GM19099 (cell line): ENCODE data around the gene GSTT2.
"Not testable (repeated sequence)": the region's sequence is repeated elsewhere in the genome, so short reads cannot be mapped to it uniquely, and the experiment has no call there.

Experiments used
- POLR2A ChIP-seq: IDR thresholded peaks from 3 replicates; pipeline ENCODE4 v1.6.1; 2011; ENCODE audit warnings: low read depth; ENCODE audit not compliant: insufficient read length; ENCODE audit errors: extremely low read depth

Gene GSTT2

GRCh38 chr22:23979557-23980240, at the start of gene GSTT2:
Gene GSTT2, plus strand, starts transcription at chr22:23980134.
- not testable (repeated sequence) for TF ChIP-seq POLR2A

DNA sequence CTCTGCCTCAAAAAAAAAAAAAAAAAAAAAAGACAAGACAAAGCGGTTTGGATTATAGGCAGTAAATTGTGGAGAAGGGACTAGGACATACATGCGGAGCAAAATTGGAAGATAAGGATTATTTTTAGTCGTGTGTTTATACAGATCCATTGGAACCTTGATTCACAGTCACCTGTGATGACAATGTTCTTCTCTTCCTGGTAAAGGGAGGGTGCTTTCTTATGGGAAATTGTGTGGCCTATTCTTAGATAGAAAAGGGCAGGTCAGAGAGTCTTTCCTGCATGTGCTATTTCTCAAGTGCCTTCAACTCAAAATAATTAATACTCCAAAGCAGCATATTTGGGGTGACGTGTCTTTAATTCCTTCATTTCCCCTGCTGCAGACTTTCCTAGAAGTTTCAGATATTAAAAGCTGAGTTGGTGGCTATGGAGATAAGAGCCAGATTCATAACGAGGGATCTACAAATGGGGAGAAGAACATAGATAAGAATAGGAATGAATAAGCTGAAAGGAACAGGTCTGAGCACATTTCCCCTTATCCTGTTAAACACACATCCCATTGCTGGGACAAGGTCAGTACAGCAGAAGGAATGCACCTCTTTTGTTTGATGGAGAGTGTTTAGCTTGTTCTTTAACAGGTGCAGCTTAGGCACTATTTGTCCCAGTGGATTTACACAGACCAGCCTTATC, 41.5 kb upstream of the GSTT2 start:
- no peak for TF ChIP-seq POLR2A

DNA sequence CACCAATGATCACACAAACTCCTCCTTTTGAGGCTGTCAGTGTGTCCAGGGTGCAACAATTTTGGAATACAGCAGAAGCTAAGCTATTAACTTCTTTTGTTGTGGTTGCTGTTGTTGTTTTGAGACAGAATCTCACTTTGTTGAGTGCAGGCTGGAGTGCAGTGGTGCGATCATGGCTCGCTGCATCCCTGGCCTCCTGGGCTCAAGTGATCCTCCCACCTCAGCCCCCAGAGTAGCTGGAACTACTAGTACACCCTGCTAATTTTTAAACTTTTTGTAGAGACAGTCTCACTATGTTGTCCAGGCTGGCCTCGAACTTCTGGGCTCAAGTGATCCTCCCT, 40.9 kb upstream of the GSTT2 start:
- TF ChIP-seq POLR2A, result no peak

DNA sequence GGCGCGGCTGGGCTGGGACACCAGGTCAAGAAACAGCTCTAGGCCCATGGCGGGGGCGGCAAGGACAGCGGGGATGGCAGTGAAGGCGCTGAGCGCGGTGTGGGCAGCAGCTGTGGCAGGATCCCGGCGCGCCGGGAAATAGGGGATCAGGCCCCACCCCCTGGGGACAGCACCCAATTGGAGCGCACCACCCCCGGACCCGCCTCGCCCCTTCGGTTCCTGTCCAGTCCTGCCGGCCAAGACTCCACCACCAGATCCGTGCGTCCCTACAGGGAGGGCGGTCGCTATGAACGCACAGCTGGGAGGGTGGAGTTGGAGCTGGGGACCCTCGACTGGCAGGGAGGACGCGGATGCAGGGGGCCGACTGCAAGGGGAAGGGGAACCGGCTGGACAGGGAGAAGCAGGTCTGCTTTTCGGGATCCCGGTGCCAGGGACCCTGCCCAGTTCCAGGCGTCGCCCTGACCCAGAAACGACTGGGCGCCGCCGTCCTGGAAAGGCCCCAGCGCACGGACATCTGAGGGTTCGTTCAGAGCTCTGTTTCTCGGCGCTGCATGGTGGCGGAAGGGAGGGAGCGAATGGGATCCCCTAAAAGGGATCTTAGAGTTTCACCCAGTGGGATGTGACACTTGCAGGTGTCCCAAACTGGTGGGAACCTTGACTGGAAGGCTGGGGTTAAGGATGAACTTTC, 18.7 kb upstream of the GSTT2 start, which contains the start of gene GSTT2B:
Gene GSTT2B, minus strand, starts transcription at position 112 of the 688 bp plus-strand sequence. Its CDS starts 64 bp downstream, at position 48.
- not testable (repeated sequence) for TF ChIP-seq POLR2A

- not testable (repeated sequence) for TF ChIP-seq POLR2A
Observed at GRCh38 chr22:23966568-23966967, 13.4 kb upstream of the GSTT2 start, which contains the start of gene DDTL. Gene DDTL, plus strand, starts transcription at chr22:23966888. Its CDS starts 27 bp downstream, at chr22:23966915.

GRCh38 chr22:23969071-23969470, 10.9 kb upstream of the GSTT2 start:
- TF ChIP-seq POLR2A, result no peak

DNA sequence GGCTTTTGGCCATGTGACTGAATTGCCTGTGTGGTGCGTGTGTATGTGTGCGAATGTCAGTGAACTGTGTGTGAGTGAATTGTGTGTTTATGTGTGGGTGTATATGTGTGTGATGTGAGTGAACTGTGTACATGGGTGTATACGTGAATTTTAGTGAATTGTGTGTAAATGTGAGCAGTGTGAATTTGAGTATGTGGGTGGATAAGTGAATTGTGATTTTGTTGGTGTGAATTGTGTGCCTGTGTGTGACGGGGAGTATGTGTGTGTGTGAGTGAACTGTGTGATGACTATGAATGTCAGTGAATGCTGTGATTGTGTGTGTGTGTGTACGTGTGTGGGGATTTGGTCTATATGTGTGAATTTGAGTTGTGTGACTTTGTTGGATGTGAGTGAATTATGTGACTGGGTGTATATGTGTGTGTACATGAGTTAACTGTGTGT, 9.7 kb upstream of the GSTT2 start:
- TF ChIP-seq POLR2A, result no peak

GRCh38 chr22:23970816-23971486, 9.0 kb upstream of the GSTT2 start:
- peak; percentile 8 for TF ChIP-seq POLR2A

DNA sequence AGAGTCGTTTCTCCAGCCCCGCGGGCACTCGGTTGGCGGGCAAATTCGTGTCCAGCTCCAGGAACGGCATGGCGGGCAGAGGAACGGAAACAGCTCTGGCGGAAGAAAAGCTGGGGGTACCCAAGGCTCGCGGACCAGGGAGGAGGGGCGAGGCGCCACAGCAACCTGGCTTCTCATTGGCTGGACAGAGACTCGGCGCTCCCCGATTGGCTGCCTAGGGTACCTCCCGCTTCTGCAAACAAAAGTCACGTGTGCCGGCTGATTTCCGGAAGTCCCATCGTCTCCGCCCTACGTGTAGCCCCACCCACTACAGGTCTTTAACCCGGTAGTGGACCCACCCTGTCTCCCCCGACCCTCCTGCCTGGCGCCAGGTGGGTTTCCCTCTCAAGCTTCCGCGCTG, 5.6 kb upstream of the GSTT2 start, which contains the start of gene DDT:
Gene DDT, minus strand, starts transcription at position 97 of the 400 bp plus-strand sequence. Its CDS starts 27 bp downstream, at position 70.
- not testable (repeated sequence) for TF ChIP-seq POLR2A

DNA sequence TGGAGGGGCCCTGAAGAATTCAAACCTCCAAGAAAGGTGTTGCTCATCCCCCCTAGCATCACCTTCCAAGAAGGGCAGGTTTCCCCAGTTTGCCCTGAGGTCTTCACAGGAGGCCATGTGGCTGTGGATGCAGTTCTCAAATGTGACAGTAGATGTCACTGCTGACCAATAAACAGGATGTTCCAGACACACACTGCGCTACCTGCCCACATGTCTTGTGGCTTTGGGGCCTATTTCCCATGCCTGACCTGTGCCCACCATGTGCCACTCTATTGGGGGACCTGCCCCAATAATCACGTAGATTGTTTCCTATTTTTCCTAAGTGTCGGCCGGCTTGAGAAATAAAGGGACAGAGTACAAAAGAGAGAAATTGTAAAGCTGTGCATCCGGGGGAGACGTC, 4.5 kb downstream of the GSTT2 start:
- TF ChIP-seq POLR2A, result no peak

GRCh38 chr22:23997092-23997491, 17.2 kb downstream of the GSTT2 start:
- no peak for TF ChIP-seq POLR2A

- TF ChIP-seq POLR2A, result no peak
Observed at GRCh38 chr22:24001314-24001713, 21.4 kb downstream of the GSTT2 start.

DNA sequence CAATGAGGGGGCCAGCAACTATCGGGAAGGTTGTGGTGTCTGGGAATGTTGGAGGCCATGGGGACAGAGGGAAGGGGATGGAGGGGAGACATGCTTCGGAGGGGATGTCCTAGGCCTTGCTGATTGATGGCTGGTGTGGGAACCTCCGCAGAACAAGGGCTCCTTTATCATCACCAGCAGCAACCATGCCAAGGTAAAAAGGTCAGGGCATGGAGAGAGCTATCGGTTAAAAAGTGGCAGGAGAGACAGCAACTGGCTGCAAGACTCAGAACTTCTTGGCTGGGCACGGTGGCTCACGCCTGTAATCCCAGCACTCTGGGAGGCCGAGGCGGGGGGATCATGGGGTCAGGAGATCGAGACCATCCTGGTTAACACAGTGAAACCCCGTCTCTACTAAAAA, 22.3 kb downstream of the GSTT2 start:
- TF ChIP-seq POLR2A, result no peak

- no peak for TF ChIP-seq POLR2A
Observed at GRCh38 chr22:24002851-24003250, 22.9 kb downstream of the GSTT2 start.

- no peak for TF ChIP-seq POLR2A
Observed at GRCh38 chr22:24003887-24004286, 24.0 kb downstream of the GSTT2 start.

DNA sequence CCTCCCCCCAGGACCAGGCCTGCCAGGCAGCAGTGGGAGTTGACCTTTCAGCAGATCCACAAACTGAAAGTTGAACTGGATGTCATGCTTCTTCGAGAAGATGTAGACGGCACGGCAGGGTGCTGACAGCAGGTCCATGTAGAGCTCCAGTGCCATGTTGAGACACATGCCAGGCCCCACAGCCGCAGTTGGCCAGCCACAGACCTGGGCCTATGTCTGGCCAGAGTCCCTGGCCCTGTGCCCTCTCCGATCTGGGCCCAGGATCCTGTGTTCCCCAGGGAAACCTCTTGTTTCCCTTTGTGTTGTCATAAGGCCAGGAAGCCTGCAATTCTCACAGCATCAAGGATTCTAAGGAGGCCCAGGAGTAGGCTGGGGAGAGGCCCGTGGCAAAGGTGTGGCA, 25.3 kb downstream of the GSTT2 start, which contains the start of gene GSTT4:
Gene GSTT4, minus strand, starts transcription at position 253 of the 400 bp plus-strand sequence. Its CDS starts 97 bp downstream, at position 156.
- no peak for TF ChIP-seq POLR2A
